K562 (cell line): ENCODE measurements around the gene ZNHIT2. TPM values are rescaled to one million over a fixed set of nuclear protein-coding genes. Genes with fewer than 3 reads are reported as not detected.

Source experiments
- ATF7 ChIP-seq: fragments of 450-650 bp; IDR thresholded peaks from 2 replicates; pipeline ENCODE4 v1.7.1; 2014; ENCODE audit warnings: mild to moderate bottlenecking, moderate library complexity
- CREM ChIP-seq: IDR thresholded peaks from 2 replicates; pipeline ENCODE4 v1.6.1; 2014; ENCODE audit warnings: antibody characterized with exemption, low read depth
- FIP1L1 ChIP-seq: fragments of 200-400 bp; formaldehyde crosslinking; IDR thresholded peaks from 2 replicates; pipeline ENCODE4 v1.6.1; 2018; ENCODE audit warnings: mild to moderate bottlenecking, low read depth, low read length; ENCODE audit not compliant: poor library complexity, severe bottlenecking
- HNRNPK ChIP-seq: fragments of 200-400 bp; formaldehyde crosslinking; IDR thresholded peaks from one replicate; pipeline ENCODE4 v1.6.1; 2018; ENCODE audit warnings: mild to moderate bottlenecking, low read depth, low read length; ENCODE audit not compliant: poor library complexity, severe bottlenecking
- KLF1 ChIP-seq: fragments of 450-650 bp; IDR thresholded peaks from 2 replicates; pipeline ENCODE4 v1.6.1; 2016; ENCODE audit warnings: missing genetic modification characterization, missing compliant biosample characterization
- LCOR ChIP-seq: sonication (generic); formaldehyde crosslinking; IDR thresholded peaks from 2 replicates; pipeline ENCODE4 v1.8.0; 2022; ENCODE audit warnings: mild to moderate bottlenecking, missing genetic modification reagents
- MECOM ChIP-seq: fragments of 250-450 bp; sonication (Bioruptor Pico); IDR thresholded peaks from 2 replicates; pipeline ENCODE4 v1.8.0; 2022; ENCODE audit warnings: inconsistent platforms
- MTA2 ChIP-seq: fragments of 450-650 bp; IDR thresholded peaks from 2 replicates; pipeline ENCODE4 v1.6.1; 2016; ENCODE audit warnings: low read depth
- NCOA1 ChIP-seq: fragments of 450-650 bp; IDR thresholded peaks from 2 replicates; pipeline ENCODE4 v1.6.1; 2016; ENCODE audit warnings: low read depth
- NR1H2 ChIP-seq: sonication (generic); formaldehyde crosslinking; IDR thresholded peaks from 2 replicates; pipeline ENCODE4 v1.4.0; 2020; ENCODE audit warnings: mild to moderate bottlenecking, missing genetic modification reagents
- NR2C1 ChIP-seq, 2 experiments: fragments of 450-650 bp; IDR thresholded peaks; 2 replicates each; pipeline ENCODE4 v1.6.1; 2017; ENCODE audit warnings: mild to moderate bottlenecking in 2 of 2, antibody characterized with exemption in 1 of 2, inconsistent platforms in 1 of 2, missing compliant biosample characterization in 1 of 2, missing genetic modification characterization in 1 of 2
- POLR2B ChIP-seq: fragments of 450-650 bp; IDR thresholded peaks from 2 replicates; pipeline ENCODE4 v1.6.1; 2018; ENCODE audit warnings: low read depth; ENCODE audit not compliant: partially characterized antibody
- POLR2H ChIP-seq: IDR thresholded peaks from 2 replicates; pipeline ENCODE4 v1.6.1; 2016; ENCODE audit warnings: missing genetic modification characterization, low read depth, mild to moderate bottlenecking, control low read depth, missing compliant biosample characterization, moderate library complexity
- TCF7 ChIP-seq: sonication (generic); IDR thresholded peaks from 2 replicates; pipeline ENCODE4 v1.6.1; 2016; ENCODE audit warnings: antibody characterized with exemption, borderline replicate concordance
- TOE1 ChIP-seq, 2 experiments: fragments of 450-650 bp in 1 of 2; sonication (generic) in 1 of 2; formaldehyde crosslinking in 1 of 2; IDR thresholded peaks; 2 replicates each; pipeline versions ENCODE4 v1.7.1 to v1.8.0; 2016 to 2022; ENCODE audit warnings: borderline replicate concordance in 2 of 2, mild to moderate bottlenecking in 2 of 2, antibody characterized with exemption in 1 of 2, inconsistent platforms in 1 of 2, low read depth in 1 of 2, missing genetic modification reagents in 1 of 2, moderate library complexity in 1 of 2
- ZBTB17 ChIP-seq: fragments of 450-650 bp; formaldehyde crosslinking; IDR thresholded peaks from 2 replicates; pipeline ENCODE4 v1.4.0; 2020; ENCODE audit warnings: mild to moderate bottlenecking
- ZNF24 ChIP-seq: fragments of 450-650 bp; IDR thresholded peaks from 2 replicates; pipeline ENCODE4 v1.6.1; 2016
- ZNF263 ChIP-seq: sonication (generic); formaldehyde crosslinking; IDR thresholded peaks from 2 replicates; pipeline ENCODE4 v1.8.0; 2022; ENCODE audit warnings: mild to moderate bottlenecking, missing genetic modification reagents, borderline replicate concordance
- ZNF584 ChIP-seq: fragments of 200-800 bp; sonication (Bioruptor generic); IDR thresholded peaks from 2 replicates; pipeline ENCODE4 v1.6.1; 2016; ENCODE audit warnings: low read depth, mild to moderate bottlenecking, missing genetic modification characterization, missing compliant biosample characterization
- polyA plus RNA-seq, 8 experiments: library from polyadenylated mRNA; depleted of rRNA in 4 of 8; stranded (reverse) in 5 of 8; unstranded in 3 of 8; fragments of >200 nt; fragmentation: Nextera tagmentation in 2 of 8; fragmentation: Illumina TruSeq in 1 of 8; extraction: Ambion mirVana in 2 of 8; extraction: Trizol in 1 of 8; gene quantifications; 2 replicates each; pipeline versions ENCODE4 v1.2.1 to v1.2.3, GENCODE V29; 2011 to 2014; ENCODE audit warnings: inconsistent platforms in 1 of 8, missing spikeins in 1 of 8
- total RNA-seq, 7 experiments: library from RNA; depleted of rRNA in 6 of 7; stranded (reverse); fragments of >200 nt in 6 of 7; fragmentation: Illumina TruSeq in 2 of 7; extraction: Trizol in 2 of 7; gene quantifications; 2 replicates each; pipeline versions ENCODE4 v1.2.1 to v1.2.3, GENCODE V29; 2011 to 2021; ENCODE audit warnings: low replicate concordance in 1 of 7
- TF ChIP-seq, protein P1 (sequence below): fragments of 450-650 bp; IDR thresholded peaks from 2 replicates; pipeline ENCODE4 v1.6.1; 2018; ENCODE audit warnings: mild to moderate bottlenecking, low read depth; ENCODE audit not compliant: partially characterized antibody
- TF ChIP-seq, protein P2 (sequence below): sonication (generic); formaldehyde crosslinking; IDR thresholded peaks from 2 replicates; pipeline ENCODE4 v1.8.1; 2023; ENCODE audit warnings: mild to moderate bottlenecking, missing genetic modification reagents, moderate library complexity
- TF ChIP-seq, protein P3 (sequence below): fragments of 450-650 bp; IDR thresholded peaks from 2 replicates; pipeline ENCODE4 v1.6.1; 2016; ENCODE audit warnings: borderline replicate concordance

ZNHIT2 gene
- total and polyA plus RNA-seq, 9 of the 15 experiments (the other 6 are each of a cell fraction or from before 2014, with no cell fraction given) = 0.08 to 39.0 (median 2.5) TPM

DNA sequence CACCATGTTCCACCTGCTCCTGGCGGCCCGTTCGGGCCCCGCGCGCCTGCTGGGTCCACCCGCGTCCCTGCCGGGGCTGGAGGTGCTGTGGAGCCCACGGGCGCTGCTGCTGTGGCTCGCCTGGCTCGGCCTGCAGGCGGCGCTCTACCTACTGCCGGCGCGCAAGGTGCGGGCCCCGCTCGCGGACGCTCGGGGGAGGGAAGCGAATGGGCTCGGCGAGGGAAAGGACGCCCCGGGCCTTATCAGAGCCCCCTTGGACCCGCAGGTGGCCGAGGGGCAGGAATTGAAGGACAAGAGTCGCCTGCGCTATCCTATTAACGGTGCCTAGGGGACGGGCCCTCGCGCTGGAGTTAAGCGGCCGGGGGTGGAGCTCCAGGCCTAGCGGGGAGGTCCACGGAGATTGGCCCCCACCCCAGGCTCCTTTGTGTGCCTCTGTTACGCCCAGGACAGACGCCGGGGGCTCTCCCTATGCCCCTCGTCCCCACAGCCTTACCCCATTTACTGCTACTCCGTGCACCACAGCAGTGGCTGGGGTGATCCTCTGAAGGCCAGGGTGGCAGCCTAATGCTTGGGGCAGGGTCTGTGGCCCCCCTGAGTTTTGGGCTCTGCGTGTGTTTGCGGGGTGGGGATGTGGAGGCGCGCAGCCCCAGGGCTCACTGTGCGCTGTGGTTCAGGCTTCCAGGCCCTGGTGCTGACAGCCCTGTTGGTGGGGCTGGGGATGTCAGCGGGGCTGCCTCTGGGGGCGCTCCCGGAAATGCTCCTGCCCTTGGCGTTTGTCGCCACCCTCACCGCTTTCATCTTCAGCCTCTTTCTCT lies 4.7 kb downstream of the ZNHIT2 start (continued):
- no peak for TF ChIP-seq KLF1 (tag)
- peak; percentile 33 for TF ChIP-seq POLR2B
- peak; percentile 51; the same call in 1 of the 2 replicates for TF ChIP-seq NR1H2 (CRISPR knock-in tag)
- TF ChIP-seq ZBTB17 = no peak
- TF ChIP-seq ZNF584 (CRISPR knock-in tag) = no peak
- TF ChIP-seq MTA2 = 0 out of 2 replicates have a peak, but pooled peaks have one; percentile 18
- TF ChIP-seq LCOR = peak; percentile 68; the same call in 1 of the 2 replicates
- TF ChIP-seq, protein P1, sequence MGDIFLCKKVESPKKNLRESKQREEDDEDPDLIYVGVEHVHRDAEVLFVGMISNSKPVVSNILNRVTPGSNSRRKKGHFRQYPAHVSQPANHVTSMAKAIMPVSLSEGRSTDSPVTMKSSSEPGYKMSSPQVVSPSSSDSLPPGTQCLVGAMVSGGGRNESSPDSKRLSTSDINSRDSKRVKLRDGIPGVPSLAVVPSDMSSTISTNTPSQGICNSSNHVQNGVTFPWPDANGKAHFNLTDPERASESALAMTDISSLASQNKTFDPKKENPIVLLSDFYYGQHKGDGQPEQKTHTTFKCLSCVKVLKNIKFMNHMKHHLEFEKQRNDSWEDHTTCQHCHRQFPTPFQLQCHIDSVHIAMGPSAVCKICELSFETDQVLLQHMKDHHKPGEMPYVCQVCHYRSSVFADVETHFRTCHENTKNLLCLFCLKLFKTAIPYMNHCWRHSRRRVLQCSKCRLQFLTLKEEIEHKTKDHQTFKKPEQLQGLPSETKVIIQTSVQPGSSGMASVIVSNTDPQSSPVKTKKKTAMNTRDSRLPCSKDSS = no peak
- TF ChIP-seq TOE1 (IDR thresholded peaks at IDR 0.05; ENCODE audit: borderline replicate concordance) = 0 out of 2 replicates have a peak, but pooled peaks have one; percentile 38
- no peak for TF ChIP-seq TOE1 (CRISPR knock-in tag; IDR thresholded peaks at IDR 0.05; ENCODE audit: borderline replicate concordance, low read depth)
- no peak for TF ChIP-seq NR2C1 (IDR thresholded peaks at IDR 0.05)
- TF ChIP-seq NR2C1 (tag; IDR thresholded peaks at IDR 0.05) = no peak
- TF ChIP-seq POLR2H (tag) = no peak
- TF ChIP-seq TCF7 = no peak
- TF ChIP-seq, protein P2, sequence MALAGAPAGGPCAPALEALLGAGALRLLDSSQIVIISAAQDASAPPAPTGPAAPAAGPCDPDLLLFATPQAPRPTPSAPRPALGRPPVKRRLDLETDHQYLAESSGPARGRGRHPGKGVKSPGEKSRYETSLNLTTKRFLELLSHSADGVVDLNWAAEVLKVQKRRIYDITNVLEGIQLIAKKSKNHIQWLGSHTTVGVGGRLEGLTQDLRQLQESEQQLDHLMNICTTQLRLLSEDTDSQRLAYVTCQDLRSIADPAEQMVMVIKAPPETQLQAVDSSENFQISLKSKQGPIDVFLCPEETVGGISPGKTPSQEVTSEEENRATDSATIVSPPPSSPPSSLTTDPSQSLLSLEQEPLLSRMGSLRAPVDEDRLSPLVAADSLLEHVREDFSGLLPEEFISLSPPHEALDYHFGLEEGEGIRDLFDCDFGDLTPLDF (CRISPR knock-in tag) = peak; percentile 67
- TF ChIP-seq FIP1L1 = peak; percentile 96
- peak; percentile 46; the same call in 1 of the 2 replicates for TF ChIP-seq ATF7
- TF ChIP-seq HNRNPK = peak; percentile 30
- peak; percentile 50 for TF ChIP-seq CREM
- TF ChIP-seq, protein P3, sequence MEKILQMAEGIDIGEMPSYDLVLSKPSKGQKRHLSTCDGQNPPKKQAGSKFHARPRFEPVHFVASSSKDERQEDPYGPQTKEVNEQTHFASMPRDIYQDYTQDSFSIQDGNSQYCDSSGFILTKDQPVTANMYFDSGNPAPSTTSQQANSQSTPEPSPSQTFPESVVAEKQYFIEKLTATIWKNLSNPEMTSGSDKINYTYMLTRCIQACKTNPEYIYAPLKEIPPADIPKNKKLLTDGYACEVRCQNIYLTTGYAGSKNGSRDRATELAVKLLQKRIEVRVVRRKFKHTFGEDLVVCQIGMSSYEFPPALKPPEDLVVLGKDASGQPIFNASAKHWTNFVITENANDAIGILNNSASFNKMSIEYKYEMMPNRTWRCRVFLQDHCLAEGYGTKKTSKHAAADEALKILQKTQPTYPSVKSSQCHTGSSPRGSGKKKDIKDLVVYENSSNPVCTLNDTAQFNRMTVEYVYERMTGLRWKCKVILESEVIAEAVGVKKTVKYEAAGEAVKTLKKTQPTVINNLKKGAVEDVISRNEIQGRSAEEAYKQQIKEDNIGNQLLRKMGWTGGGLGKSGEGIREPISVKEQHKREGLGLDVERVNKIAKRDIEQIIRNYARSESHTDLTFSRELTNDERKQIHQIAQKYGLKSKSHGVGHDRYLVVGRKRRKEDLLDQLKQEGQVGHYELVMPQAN = peak; percentile 17; the same call in 1 of the 2 replicates
- TF ChIP-seq ZNF24 = peak; percentile 57; the same call in 1 of the 2 replicates
- TF ChIP-seq MECOM (CRISPR knock-in tag) = no peak
- TF ChIP-seq ZNF263 (CRISPR knock-in tag) = peak; percentile 52; the same call in 1 of the 2 replicates
- no peak for TF ChIP-seq NCOA1
